Measurements from ENCODE around the gene LARGE1.
A peak's percentile ranks its signal among the peaks of the same experiment; 100 is the strongest.

LARGE1 gene

DNA sequence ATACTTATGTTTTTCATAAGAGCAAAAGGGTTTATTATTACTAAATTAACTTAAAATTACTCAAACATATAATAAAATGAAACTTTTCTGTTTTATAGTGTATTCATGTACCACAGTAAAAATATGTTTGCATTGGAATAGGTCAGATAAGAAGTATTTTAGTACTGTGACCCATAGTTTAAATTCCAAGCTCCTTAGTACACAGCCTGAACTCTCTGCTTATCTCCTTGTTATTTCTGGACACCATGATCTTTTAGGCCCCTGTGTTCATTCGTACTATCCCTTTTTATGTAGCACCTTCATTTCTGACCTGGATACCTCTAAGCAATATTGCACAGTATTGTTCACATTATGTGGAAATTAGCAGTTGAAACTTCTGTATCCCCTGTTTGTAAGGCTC is 565.3 kb downstream of the LARGE1 start:
- DNase-seq (ENCODE audit: low read depth) = peak; percentile 11
- TF ChIP-seq CTCF (conservative IDR thresholded peaks at IDR 0.05; ENCODE audit: low read length) = no peak
- H3K4me3 ChIP-seq (ENCODE audit: low read length) = no peak overlapping the region

- DNase-seq (ENCODE audit: low read depth) = no peak
- H3K4me3 ChIP-seq (ENCODE audit: low read length) = no peak overlapping the region
- TF ChIP-seq CTCF (conservative IDR thresholded peaks at IDR 0.05; ENCODE audit: low read length) = no peak
These were observed 566.8 kb downstream of the LARGE1 start for GRCh38 chr22:33353502-33353901.

DNA sequence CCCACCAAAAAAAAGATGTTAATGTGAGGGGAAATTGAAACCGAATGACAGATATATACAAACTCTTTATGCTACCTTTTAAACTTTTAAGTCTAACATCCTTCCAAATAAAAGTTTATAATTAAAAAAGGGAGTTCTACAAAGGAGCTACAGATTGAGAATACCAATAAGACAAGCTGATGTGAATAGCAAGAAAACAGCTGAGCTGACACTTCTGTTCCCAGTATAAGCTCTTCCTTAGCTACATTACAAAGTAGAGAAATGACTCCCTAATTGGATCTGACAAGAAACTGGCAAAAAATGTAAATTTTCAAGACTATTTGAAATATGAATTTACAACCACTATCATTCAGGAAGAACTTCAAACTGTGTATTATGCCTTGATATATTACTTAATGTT is 567.5 kb downstream of the LARGE1 start:
- TF ChIP-seq CTCF (conservative IDR thresholded peaks at IDR 0.05; ENCODE audit: low read length) = no peak
- H3K4me3 ChIP-seq (ENCODE audit: low read length) = no peak overlapping the region
- no peak for DNase-seq (ENCODE audit: low read depth)

- no peak for TF ChIP-seq CTCF (conservative IDR thresholded peaks at IDR 0.05; ENCODE audit: low read length)
- DNase-seq (ENCODE audit: low read depth) = no peak
- no peak overlapping the region for H3K4me3 ChIP-seq (ENCODE audit: low read length)
These were observed 569.3 kb downstream of the LARGE1 start for GRCh38 chr22:33350961-33351360.

DNA sequence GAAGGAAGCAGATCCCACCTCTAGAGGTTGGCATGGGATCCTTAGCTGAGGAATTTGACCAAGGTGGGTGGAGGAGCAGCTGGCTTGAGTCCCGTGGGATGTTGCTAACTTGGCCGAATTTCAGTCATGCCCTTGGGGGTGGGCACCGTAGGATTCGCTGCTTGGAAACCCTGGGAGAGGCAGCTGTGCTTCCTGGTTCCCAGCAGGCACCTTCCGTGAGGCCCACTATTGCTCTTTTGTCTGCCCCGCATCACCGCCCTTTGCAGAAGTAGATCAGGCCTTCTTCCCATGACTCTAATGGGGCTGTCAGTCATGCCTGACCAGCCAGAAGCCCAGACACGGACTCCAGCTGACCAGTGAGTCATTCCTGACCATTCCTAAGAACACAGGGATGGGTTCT is 569.8 kb downstream of the LARGE1 start:
- H3K4me3 ChIP-seq (ENCODE audit: low read length) = no peak overlapping the region
- no peak for TF ChIP-seq CTCF (conservative IDR thresholded peaks at IDR 0.05; ENCODE audit: low read length)
- no peak for DNase-seq (ENCODE audit: low read depth)

DNA sequence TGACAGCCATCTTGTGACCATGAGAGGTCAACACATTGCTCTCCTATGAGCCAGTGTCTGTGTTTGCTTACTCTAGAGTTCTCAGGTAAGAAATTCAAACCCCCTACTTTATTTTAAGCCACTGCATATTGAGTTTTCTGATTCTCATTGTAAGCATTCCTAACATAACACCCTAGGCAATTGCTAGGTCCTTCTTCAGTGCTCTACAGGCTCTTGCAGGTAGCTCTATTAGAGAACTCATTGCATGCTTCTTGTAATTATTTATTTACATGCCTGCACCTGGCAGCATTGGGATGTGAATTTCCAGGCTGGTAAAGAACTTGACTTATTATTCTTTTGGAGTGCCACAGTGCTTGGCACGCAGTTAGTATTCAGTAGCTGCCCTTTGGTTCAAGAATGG is 573.3 kb downstream of the LARGE1 start:
- TF ChIP-seq CTCF (conservative IDR thresholded peaks at IDR 0.05; ENCODE audit: low read length) = no peak
- no peak for DNase-seq (ENCODE audit: low read depth)
- H3K4me3 ChIP-seq (ENCODE audit: low read length) = no peak overlapping the region

- no peak for DNase-seq (ENCODE audit: low read depth)
- TF ChIP-seq CTCF (conservative IDR thresholded peaks at IDR 0.05; ENCODE audit: low read length) = no peak
- H3K4me3 ChIP-seq (ENCODE audit: low read length) = no peak overlapping the region
These were observed 578.7 kb downstream of the LARGE1 start for GRCh38 chr22:33341611-33342010.
